GM20431 (cell line): ENCODE results near the gene POLN.

Source experiments
- in situ Hi-C: fragments of 300-500 bp; cut with MseI, MboI; formaldehyde crosslinking; loops from one replicate; pipeline ENCODE4 v1.15.0; 2020; ENCODE audit warnings: low sequenced_read_pairs; ENCODE audit not compliant: unreplicated experiment

Gene POLN

GRCh38 chr4:2253160-2254084 lies 11.5 kb upstream of the POLN start:
- in situ Hi-C loops = no loop called here

GRCh38 chr4:2252530-2253091 lies 10.7 kb upstream of the POLN start:
- in situ Hi-C loops = no loop called here

DNA sequence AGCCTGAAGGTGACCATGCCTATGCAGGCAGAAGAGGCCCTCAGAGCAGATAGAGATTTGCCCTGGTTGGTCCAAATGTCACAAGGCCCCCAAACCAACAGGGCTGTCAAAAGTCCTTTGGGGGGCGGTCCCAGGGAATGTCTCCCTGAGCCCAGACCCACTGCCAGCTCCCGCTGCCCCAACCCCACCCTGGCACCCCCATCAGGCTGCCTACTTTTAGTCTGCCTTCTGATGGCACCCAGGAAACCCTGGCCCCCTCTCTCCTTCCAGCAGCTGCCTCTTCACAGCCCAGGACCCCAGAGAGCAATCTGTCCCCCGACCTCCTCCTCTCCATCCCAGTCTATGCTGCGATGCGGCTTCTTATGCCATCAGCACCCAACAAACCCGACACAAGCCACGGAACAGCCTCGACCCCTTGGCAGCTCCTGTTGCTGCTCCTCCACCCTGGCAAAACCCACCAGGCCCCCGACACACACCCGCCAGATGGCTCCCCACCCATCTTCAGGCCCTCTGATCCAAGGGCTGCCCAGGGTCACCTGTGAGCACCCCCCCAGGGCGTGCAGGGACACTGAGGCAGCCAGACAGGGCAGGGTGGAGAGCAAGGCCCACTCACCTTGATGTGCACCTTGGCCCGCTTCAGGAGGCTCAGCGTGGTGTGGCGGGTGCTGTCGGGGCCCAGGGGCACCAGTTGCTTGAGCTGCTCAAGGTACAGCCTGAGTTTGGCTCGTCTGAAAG lies 10.0 kb upstream of the POLN start:
- in situ Hi-C loops = no loop called here

DNA sequence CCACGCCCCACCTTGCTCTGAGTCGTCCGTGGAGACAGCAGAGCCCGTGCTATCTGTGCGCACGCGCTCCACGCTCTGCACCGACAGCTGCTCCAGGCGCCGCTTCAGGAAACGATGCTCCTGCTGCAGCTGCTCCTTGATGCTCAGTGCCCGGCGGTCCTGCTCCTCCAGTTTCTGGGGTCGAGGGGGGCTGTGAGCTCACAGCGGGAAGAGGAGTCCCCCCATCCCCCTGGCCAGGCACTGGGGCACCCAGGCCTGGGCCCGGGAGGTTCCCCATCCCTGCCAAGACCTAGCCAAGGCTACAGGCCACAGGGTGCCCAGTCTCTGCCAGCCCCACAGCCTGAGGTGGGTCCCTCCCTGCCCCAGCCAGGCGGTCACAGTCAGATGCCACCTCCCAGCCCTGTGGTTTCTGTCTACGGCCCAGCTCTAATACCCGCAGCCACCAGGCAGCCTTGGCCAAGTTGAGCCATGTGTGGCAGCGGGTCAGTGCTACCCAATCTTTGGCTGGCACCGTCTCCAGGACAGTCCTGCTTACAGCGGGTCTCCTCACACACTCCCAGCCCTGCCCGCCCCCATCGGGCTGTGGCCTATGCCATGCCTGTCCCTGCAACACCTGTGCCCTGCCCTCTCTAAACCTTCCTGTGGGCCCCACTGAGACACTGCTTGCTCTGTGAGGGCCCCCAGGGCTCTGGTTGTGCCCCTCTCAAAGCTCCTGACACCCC lies 9.3 kb upstream of the POLN start:
- in situ Hi-C loops = no loop called here

GRCh38 chr4:2250357-2251072 lies 8.6 kb upstream of the POLN start:
- in situ Hi-C loops = no loop called here

GRCh38 chr4:2249526-2250356 lies 7.8 kb upstream of the POLN start:
- in situ Hi-C loops = loop anchor here (25.0 kb wide), 1 partner anchor 188 kb away; no protein-coding TSS in a partner anchor

GRCh38 chr4:2248821-2249261 lies 6.9 kb upstream of the POLN start:
- in situ Hi-C loops = loop anchor here (25.0 kb wide), 1 partner anchor 188 kb away; no protein-coding TSS in a partner anchor

GRCh38 chr4:2248044-2248780 lies 6.3 kb upstream of the POLN start:
- in situ Hi-C loops = loop anchor here (25.0 kb wide), 1 partner anchor 189 kb away; no protein-coding TSS in a partner anchor

DNA sequence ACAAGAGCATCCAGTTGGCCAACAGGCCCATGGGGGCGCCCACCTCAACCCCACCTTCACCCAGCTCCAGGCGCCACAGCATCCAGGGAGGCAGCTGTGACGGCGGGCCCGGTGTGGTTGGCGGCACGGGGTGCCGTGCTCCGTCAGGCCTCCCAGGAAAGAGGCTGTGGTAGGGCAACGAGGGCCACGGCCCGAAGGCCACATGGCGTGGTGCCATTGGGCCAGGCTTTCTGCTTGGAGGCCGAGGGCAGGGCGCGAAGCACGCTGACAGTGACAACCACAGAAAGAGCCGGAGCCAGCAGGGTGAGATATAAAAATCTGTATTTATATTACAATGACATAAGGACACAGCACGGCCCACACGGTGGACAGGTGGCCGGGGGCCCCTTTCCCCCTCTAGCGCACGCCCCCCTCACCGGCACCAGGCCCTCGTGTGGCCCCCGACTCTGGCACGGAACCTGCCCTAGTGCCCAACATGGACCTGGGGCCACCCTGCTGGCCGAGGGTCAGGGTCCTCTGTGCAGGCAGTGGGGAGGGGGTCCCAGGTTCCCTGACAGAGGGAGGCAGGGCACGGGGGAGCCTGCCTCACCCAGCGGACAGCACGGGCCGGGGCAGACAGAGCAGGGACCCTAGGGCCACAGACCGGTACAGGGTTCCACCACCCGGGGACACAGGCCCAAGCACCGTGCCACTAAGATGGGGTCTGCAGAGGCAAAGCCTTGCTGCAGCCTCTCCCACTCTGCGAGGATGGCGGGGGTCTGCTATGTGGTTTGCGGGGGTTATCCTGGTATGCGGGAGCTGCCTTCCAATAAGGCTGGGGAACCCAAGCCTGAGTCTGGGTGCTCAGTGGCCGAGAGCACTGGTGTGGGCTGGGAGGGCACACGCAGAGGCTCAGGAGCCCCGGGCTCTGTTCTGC lies 5.5 kb upstream of the POLN start:
- in situ Hi-C loops = loop anchor here (25.0 kb wide), 1 partner anchor 190 kb away; no protein-coding TSS in a partner anchor

DNA sequence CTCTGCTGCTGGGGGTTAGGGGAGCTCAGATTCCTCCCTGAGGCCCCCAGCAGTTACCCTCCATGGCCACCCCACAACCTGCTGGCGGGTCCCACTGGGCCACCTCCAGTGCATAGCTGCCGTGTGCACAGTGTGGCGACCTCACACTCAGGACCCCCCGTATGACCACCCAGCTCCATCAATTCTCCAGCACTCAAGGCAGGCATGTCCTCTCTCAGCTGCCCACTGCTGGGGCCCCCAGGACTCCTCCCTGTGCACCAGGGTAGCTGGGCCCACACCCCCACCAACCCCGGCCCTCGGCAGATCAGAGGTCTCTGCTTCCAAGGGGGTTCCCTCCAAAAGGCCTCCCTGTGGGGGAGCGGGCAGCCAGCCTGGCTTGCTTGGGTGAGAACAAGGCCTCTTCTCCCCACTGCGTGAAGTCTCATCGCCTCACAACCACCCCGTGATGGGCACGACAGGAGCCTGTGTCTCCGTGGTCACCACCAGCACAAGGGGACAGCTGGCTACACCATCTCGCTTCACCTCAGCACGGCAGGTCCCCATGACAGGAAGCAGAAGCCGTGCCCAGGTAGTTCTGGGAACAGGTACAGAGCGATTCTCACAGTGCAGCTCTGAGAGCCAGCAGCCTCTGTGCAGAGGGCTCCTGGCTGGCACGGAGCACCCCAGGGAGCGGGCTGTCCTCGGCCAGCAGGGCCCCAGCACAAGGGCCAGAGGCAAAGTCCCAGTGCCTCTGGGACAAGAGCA lies 4.6 kb upstream of the POLN start:
- in situ Hi-C loops = loop anchor here (25.0 kb wide), 1 partner anchor 191 kb away; no protein-coding TSS in a partner anchor

GRCh38 chr4:2245787-2246275 lies 3.9 kb upstream of the POLN start:
- in situ Hi-C loops = loop anchor here (25.0 kb wide), 1 partner anchor 191 kb away; no protein-coding TSS in a partner anchor

- in situ Hi-C loops = loop anchor here (25.0 kb wide), 1 partner anchor 192 kb away; no protein-coding TSS in a partner anchor
Observed at GRCh38 chr4:2245057-2245786, 3.3 kb upstream of the POLN start.

DNA sequence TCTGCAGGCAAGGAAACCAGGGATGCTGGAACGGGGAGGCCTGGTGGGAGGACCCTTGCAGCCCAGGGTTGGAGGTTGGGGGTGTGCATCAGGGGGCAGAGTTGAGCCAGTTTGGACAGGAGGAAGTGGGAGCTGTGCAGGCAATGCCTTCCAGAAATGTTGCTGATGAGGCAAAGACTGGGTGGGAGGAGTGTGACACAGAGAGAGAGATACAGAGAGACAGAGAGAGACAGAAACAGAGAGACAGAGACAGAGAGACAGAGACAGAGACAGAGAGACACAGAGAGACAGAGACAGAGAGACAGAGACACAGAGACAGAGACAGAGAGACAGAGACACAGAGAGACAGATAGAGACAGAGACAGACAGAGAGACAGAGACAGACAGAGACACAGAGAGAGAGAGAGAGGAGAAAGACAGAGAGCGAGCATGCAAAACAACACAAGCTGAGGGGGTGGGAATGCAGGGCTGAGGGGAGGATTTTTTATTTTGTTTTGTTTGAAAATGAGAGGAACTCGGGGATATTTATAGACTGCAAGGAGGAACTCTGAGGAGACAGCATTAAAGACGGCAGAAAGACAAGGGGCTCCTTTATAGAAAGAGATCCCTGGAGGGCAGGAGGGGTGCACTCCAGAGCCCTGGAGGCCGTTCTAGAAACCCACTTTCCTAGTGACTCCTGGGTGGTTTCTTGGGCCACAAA lies 1.9 kb upstream of the POLN start:
- in situ Hi-C loops = loop anchor here (25.0 kb wide), 1 partner anchor 193 kb away; no protein-coding TSS in a partner anchor

DNA sequence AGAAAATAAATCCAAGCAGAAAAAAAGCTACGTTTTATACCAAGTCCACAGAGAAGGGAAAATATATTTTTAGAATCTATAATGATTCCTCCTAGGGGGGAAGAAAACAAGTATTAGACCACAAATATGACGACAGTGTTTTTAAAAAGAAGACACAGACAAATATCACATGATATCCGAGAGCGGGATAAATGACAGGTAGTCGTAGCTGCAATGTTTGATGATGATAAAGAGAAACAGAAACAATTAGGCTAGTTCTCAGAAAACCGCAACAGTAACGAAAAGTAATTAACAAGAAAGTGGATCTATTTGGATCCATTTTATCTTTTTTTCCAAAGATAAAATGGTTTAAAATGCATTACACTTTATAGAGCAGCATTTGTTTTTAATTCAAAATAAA lies 918 bp downstream of the POLN start:
- in situ Hi-C loops = loop anchor here (25.0 kb wide), 1 partner anchor 196 kb away; no protein-coding TSS in a partner anchor
